ENCODE measurements around the gene OLA1. TPM values are rescaled to one million over a fixed set of nuclear protein-coding genes. Genes with fewer than 3 reads are reported as not detected.

Gene OLA1
- total RNA-seq, 5 donors from 2014 or later (not counting 1 experiment from before 2014, with no cell fraction given): 32.1 to 46.1 (median 38.1) TPM

- DNase-seq (no peak), ATAC-seq (replicated peaks in 1 of 4) (no peak)
- WGBS (ENCODE audit: insufficient coverage): 53% methylated on average over 2 of the region's 3 CpGs
- Mint-ChIP-seq H3K36me3 (no peaks in the 10 kb centered on the region), H3K27me3 (peaks cover 0 to 7% of the 10 kb centered on the region in 2 donors), H3K4me1 (peaks cover 12 to 14% (median 13%) of the 10 kb centered on the region in 3 donors), H3K4me3 (no peak overlapping the region), H3K27ac (no peak overlapping the region), H3K9me3 (no peaks in the 10 kb centered on the region)
- Histone ChIP-seq H3K9me3 (no peaks in the 10 kb centered on the region), H3K4me3 (ENCODE audit: control insufficient read depth in 1 of 2, extremely low read depth in 1 of 2, low read length in 1 of 2) (no peak overlapping the region), H3K4me1 (ENCODE audit: control insufficient read depth in 1 of 2, extremely low read depth in 1 of 2, insufficient read depth in 2 of 2, low read length in 2 of 2) (peaks cover 0 to 9% of the 10 kb centered on the region in 2 experiments), H3K27me3 (replicated peaks in 1 of 2; ENCODE audit: control insufficient read depth in 2 of 2, extremely low read depth in 1 of 2, insufficient read depth in 2 of 2, low read length in 1 of 2) (peaks cover 0 to 9% of the 10 kb centered on the region in 2 experiments), H3K27ac (ENCODE audit: low read length) (no peak overlapping the region), H3K36me3 (ENCODE audit: control insufficient read depth in 2 of 2, extremely low read depth in 1 of 2, insufficient read depth in 1 of 2, low read length in 1 of 2) (no peaks in the 10 kb centered on the region)
- ChIA-PET POLR2A (interaction anchor here in 1 of 2 donors (0.5 to 0.6 kb wide), 2 partner anchors 11 to 83 kb away, joined by 3 to 4 read pairs; no protein-coding TSS in a partner anchor), CTCF (no interaction called here)
These were observed 213.2 kb downstream of the OLA1 start for GRCh38 chr2:174035117-174035635.

- Mint-ChIP-seq H3K4me3 (no peak overlapping the region), H3K27me3 (peaks cover 0 to 7% of the 10 kb centered on the region in 2 donors), H3K27ac (no peak overlapping the region), H3K9me3 (no peaks in the 10 kb centered on the region), H3K36me3 (no peaks in the 10 kb centered on the region), H3K4me1 (no peaks in the 10 kb centered on the region)
- Histone ChIP-seq H3K36me3 (ENCODE audit: control insufficient read depth in 2 of 2, extremely low read depth in 1 of 2, insufficient read depth in 1 of 2, low read length in 1 of 2) (no peaks in the 10 kb centered on the region), H3K4me3 (ENCODE audit: control insufficient read depth in 1 of 2, extremely low read depth in 1 of 2, low read length in 1 of 2) (no peak overlapping the region), H3K9me3 (no peaks in the 10 kb centered on the region), H3K4me1 (ENCODE audit: control insufficient read depth in 1 of 2, extremely low read depth in 1 of 2, insufficient read depth in 2 of 2, low read length in 2 of 2) (no peaks in the 10 kb centered on the region), H3K27ac (ENCODE audit: low read length) (no peak overlapping the region), H3K27me3 (replicated peaks in 1 of 2; ENCODE audit: control insufficient read depth in 2 of 2, extremely low read depth in 1 of 2, insufficient read depth in 2 of 2, low read length in 1 of 2) (peaks cover 0 to 9% of the 10 kb centered on the region in 2 experiments)
- no CpG with 5 or more reads among the region's 2 CpGs for WGBS (ENCODE audit: insufficient coverage)
- CTCF ChIA-PET: no interaction called here
- DNase-seq: no peak
- no peak for ATAC-seq (replicated peaks in 1 of 4)
- POLR2A ChIA-PET: no interaction called here
These were observed 215.2 kb downstream of the OLA1 start for GRCh38 chr2:174033163-174033550.

GRCh38 chr2:174031226-174031625, 217.1 kb downstream of the OLA1 start:
- no peaks in the 10 kb centered on the region for H3K4me1 Mint-ChIP-seq
- peaks cover 0 to 7% of the 10 kb centered on the region in 2 donors for H3K27me3 Mint-ChIP-seq
- H3K36me3 Mint-ChIP-seq: no peaks in the 10 kb centered on the region
- H3K27ac Mint-ChIP-seq: no peak overlapping the region
- Histone ChIP-seq H3K4me3 (ENCODE audit: control insufficient read depth in 1 of 2, extremely low read depth in 1 of 2, low read length in 1 of 2) (no peak overlapping the region), H3K4me1 (ENCODE audit: control insufficient read depth in 1 of 2, extremely low read depth in 1 of 2, insufficient read depth in 2 of 2, low read length in 2 of 2) (no peaks in the 10 kb centered on the region), H3K27me3 (replicated peaks in 1 of 2; ENCODE audit: control insufficient read depth in 2 of 2, extremely low read depth in 1 of 2, insufficient read depth in 2 of 2, low read length in 1 of 2) (no peaks in the 10 kb centered on the region), H3K27ac (ENCODE audit: low read length) (no peak overlapping the region), H3K36me3 (ENCODE audit: control insufficient read depth in 2 of 2, extremely low read depth in 1 of 2, insufficient read depth in 1 of 2, low read length in 1 of 2) (no peaks in the 10 kb centered on the region), H3K9me3 (no peaks in the 10 kb centered on the region)
- DNase-seq: no peak
- ATAC-seq (replicated peaks in 1 of 4): no peak
- ChIA-PET CTCF (interaction anchor here in 1 of 2 donors (0.6 kb wide), 1 partner anchor 9 kb away, joined by 3 read pairs; no protein-coding TSS in a partner anchor), POLR2A (no interaction called here)
- no peaks in the 10 kb centered on the region for H3K9me3 Mint-ChIP-seq
- no peak overlapping the region for H3K4me3 Mint-ChIP-seq
- 90% methylated on average over 2 of the region's 3 CpGs for WGBS (ENCODE audit: insufficient coverage)

- H3K27ac Mint-ChIP-seq: no peak overlapping the region
- no peak overlapping the region for H3K4me3 Mint-ChIP-seq
- ChIA-PET CTCF (no interaction called here), POLR2A (no interaction called here)
- Histone ChIP-seq H3K36me3 (ENCODE audit: control insufficient read depth in 2 of 2, extremely low read depth in 1 of 2, insufficient read depth in 1 of 2, low read length in 1 of 2) (no peaks in the 10 kb centered on the region), H3K27ac (ENCODE audit: low read length) (no peak overlapping the region), H3K4me3 (ENCODE audit: control insufficient read depth in 1 of 2, extremely low read depth in 1 of 2, low read length in 1 of 2) (no peak overlapping the region), H3K27me3 (replicated peaks in 1 of 2; ENCODE audit: control insufficient read depth in 2 of 2, extremely low read depth in 1 of 2, insufficient read depth in 2 of 2, low read length in 1 of 2) (no peaks in the 10 kb centered on the region), H3K9me3 (no peaks in the 10 kb centered on the region), H3K4me1 (ENCODE audit: control insufficient read depth in 1 of 2, extremely low read depth in 1 of 2, insufficient read depth in 2 of 2, low read length in 2 of 2) (no peaks in the 10 kb centered on the region)
- ATAC-seq (replicated peaks in 1 of 4): no peak
- H3K36me3 Mint-ChIP-seq: no peaks in the 10 kb centered on the region
- 82% methylated on average over 5 of the region's 5 CpGs for WGBS (ENCODE audit: insufficient coverage)
- no peaks in the 10 kb centered on the region for H3K9me3 Mint-ChIP-seq
- peaks cover 0 to 4% of the 10 kb centered on the region in 2 donors for H3K27me3 Mint-ChIP-seq
- DNase-seq: no peak
- no peaks in the 10 kb centered on the region for H3K4me1 Mint-ChIP-seq
These were observed 219.4 kb downstream of the OLA1 start for GRCh38 chr2:174028935-174029334.

DNA sequence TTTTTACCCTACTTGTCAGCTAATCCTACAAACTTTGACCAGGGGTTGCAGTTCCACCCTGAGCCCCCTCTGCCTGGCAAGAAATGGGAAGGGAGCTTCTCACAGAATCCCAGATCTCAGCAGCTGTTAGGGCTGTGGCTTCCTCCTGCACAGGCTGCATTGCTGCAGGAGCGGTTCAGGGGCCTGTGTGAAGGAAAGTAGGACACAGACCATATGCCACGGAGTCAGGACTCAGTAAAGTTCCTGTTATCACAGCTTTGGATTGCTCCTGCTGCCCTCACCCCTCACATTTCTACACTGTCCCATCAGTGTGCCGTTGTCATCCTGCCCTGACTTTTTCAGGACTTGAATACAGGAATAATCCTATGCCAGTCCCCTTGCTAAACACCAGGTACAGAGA, 220.4 kb downstream of the OLA1 start:
- Histone ChIP-seq H3K4me1 (ENCODE audit: control insufficient read depth in 1 of 2, extremely low read depth in 1 of 2, insufficient read depth in 2 of 2, low read length in 2 of 2) (no peaks in the 10 kb centered on the region), H3K36me3 (ENCODE audit: control insufficient read depth in 2 of 2, extremely low read depth in 1 of 2, insufficient read depth in 1 of 2, low read length in 1 of 2) (no peaks in the 10 kb centered on the region), H3K4me3 (ENCODE audit: control insufficient read depth in 1 of 2, extremely low read depth in 1 of 2, low read length in 1 of 2) (no peak overlapping the region), H3K9me3 (no peaks in the 10 kb centered on the region), H3K27me3 (replicated peaks in 1 of 2; ENCODE audit: control insufficient read depth in 2 of 2, extremely low read depth in 1 of 2, insufficient read depth in 2 of 2, low read length in 1 of 2) (no peaks in the 10 kb centered on the region), H3K27ac (ENCODE audit: low read length) (no peak overlapping the region)
- peaks cover 0 to 4% of the 10 kb centered on the region in 2 donors for H3K27me3 Mint-ChIP-seq
- no peak overlapping the region for H3K4me3 Mint-ChIP-seq
- no peaks in the 10 kb centered on the region for H3K4me1 Mint-ChIP-seq
- H3K36me3 Mint-ChIP-seq: no peaks in the 10 kb centered on the region
- DNase-seq (no peak), ATAC-seq (replicated peaks in 1 of 4) (no peak)
- no peaks in the 10 kb centered on the region for H3K9me3 Mint-ChIP-seq
- ChIA-PET CTCF (interaction anchor here in 1 of 2 donors (0.6 to 0.7 kb wide), 3 partner anchors 10 to 339 kb away, joined by 3 to 8 read pairs (median 6); no protein-coding TSS in a partner anchor), POLR2A (interaction anchor here (0.6 to 0.7 kb wide), 2 partner anchors 15 to 351 kb away, joined by 3 to 4 read pairs; no protein-coding TSS in a partner anchor)
- H3K27ac Mint-ChIP-seq: no peak overlapping the region
- WGBS (ENCODE audit: insufficient coverage): 43% methylated on average over 1 of the region's 3 CpGs

- H3K27me3 ChIP-seq (replicated peaks in 1 of 2; ENCODE audit: control insufficient read depth in 2 of 2, extremely low read depth in 1 of 2, insufficient read depth in 2 of 2, low read length in 1 of 2): peaks cover 0 to 2% of the 10 kb centered on the region in 2 experiments
- H3K4me1 ChIP-seq (ENCODE audit: control insufficient read depth in 1 of 2, extremely low read depth in 1 of 2, insufficient read depth in 2 of 2, low read length in 2 of 2): no peaks in the 10 kb centered on the region
- WGBS (ENCODE audit: insufficient coverage): 88% methylated on average over 20 of the region's 23 CpGs
- DNase-seq: no peak
- no peak overlapping the region for H3K4me3 ChIP-seq (ENCODE audit: control insufficient read depth in 1 of 2, extremely low read depth in 1 of 2, low read length in 1 of 2)
- Mint-ChIP-seq H3K4me3 (no peak overlapping the region), H3K27me3 (no peaks in the 10 kb centered on the region), H3K36me3 (no peaks in the 10 kb centered on the region), H3K27ac (no peak overlapping the region), H3K4me1 (peaks cover 0 to under 1% (median 0%) of the 10 kb centered on the region in 3 donors), H3K9me3 (no peaks in the 10 kb centered on the region)
- POLR2A ChIA-PET: interaction anchor here in 1 of 2 donors (0.6 kb wide), 1 partner anchor 93 kb away, joined by 12 read pairs; no protein-coding TSS in a partner anchor
- no peaks in the 10 kb centered on the region for H3K36me3 ChIP-seq (ENCODE audit: control insufficient read depth in 2 of 2, extremely low read depth in 1 of 2, insufficient read depth in 1 of 2, low read length in 1 of 2)
- H3K9me3 ChIP-seq: no peaks in the 10 kb centered on the region
- ATAC-seq (replicated peaks in 1 of 4): no peak
- no peak overlapping the region for H3K27ac ChIP-seq (ENCODE audit: low read length)
- CTCF ChIA-PET: no interaction called here
These were observed 222.0 kb downstream of the OLA1 start for GRCh38 chr2:174026122-174026845.
